SK-N-SH treated with all-trans-retinoic acid at 6 μM for 48 hours (cell line): ENCODE measurements around the gene PDPR.
"Not testable (repeated sequence)": the region's sequence is repeated elsewhere in the genome, so short reads cannot be mapped to it uniquely, and the experiment has no call there.

Experiments used
- BACH2 ChIP-seq: fragments of 250-450 bp; sonication (Bioruptor Pico); IDR thresholded peaks from 2 replicates; pipeline ENCODE4 v1.9.0; 2021; ENCODE audit warnings: mild to moderate bottlenecking, borderline replicate concordance
- ISL1 ChIP-seq: fragments of 250-450 bp; sonication (Bioruptor Pico); IDR thresholded peaks from 2 replicates; pipeline ENCODE4 v2.1.2; 2022; ENCODE audit warnings: mild to moderate bottlenecking, moderate library complexity
- ZFP30 ChIP-seq: fragments of 450-650 bp; formaldehyde crosslinking; IDR thresholded peaks from 2 replicates; pipeline ENCODE4 v1.5.0; 2022; ENCODE audit warnings: mild to moderate bottlenecking, moderate library complexity

DNA sequence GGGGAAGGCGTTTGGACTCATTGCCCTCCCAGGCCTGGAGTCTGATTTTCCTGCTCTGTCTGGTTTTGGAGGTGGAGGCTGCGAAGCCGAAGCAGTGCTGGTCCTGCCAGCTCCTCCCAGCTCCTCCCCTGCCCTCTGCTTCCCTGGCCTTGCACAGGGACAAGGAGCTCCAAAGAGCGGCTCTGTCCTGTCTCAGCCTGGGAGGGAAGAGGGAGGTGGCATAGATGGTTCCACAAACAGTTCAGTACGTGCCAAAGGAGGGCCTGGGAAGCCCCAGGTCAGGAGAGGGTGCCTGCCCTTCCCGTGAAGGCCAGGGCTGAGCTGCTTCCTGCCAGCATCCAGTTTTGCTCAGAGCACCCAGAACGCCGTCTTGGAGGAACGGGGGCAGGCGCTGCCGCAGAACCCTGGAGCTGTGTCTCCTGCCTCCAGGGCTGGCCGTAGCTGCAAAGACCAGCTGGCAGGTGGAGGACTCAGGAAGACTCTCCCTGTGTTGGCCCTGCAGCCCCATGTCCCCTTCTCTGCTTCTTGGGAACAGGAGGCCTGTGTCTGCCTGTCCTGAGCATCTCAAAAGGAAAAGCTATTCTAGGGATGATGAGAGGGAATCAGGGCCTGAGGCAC lies 82.7 kb downstream of the PDPR start:
- not testable (repeated sequence) for TF ChIP-seq ZFP30, ISL1, BACH2 (CRISPR knock-in tag)
